Measurements from ENCODE around the gene PDE6C.

The PDE6C gene

DNA sequence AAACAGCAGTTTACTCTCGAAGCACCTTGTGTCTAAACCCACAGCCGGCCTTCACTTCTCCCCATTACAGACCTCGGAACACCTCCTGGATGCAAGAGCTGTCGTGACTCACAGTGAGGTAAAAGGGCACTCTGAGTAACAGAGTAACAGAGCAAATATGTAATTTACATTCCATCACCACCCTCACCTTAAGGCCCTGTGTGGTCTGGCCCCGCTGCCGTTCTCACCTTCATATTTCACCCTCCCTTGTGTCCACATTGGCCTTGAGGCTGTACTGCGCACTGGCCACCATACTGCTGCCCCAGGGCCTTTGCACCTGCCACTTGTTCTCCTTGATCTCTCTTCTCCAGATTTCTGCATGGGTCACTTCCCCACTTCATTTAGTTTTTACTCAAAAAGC, 33.2 kb upstream of the PDE6C start:
- TF ChIP-seq, protein P1, sequence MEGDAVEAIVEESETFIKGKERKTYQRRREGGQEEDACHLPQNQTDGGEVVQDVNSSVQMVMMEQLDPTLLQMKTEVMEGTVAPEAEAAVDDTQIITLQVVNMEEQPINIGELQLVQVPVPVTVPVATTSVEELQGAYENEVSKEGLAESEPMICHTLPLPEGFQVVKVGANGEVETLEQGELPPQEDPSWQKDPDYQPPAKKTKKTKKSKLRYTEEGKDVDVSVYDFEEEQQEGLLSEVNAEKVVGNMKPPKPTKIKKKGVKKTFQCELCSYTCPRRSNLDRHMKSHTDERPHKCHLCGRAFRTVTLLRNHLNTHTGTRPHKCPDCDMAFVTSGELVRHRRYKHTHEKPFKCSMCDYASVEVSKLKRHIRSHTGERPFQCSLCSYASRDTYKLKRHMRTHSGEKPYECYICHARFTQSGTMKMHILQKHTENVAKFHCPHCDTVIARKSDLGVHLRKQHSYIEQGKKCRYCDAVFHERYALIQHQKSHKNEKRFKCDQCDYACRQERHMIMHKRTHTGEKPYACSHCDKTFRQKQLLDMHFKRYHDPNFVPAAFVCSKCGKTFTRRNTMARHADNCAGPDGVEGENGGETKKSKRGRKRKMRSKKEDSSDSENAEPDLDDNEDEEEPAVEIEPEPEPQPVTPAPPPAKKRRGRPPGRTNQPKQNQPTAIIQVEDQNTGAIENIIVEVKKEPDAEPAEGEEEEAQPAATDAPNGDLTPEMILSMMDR (IDR thresholded peaks at IDR 0.05; ENCODE audit: unreplicated experiment in 3 of 3), result no peak
- Mint-ChIP-seq H3K27me3 (ENCODE audit: low read depth) (peaks cover 10% of the 10 kb centered on the region), H3K27ac (no peak overlapping the region)

DNA sequence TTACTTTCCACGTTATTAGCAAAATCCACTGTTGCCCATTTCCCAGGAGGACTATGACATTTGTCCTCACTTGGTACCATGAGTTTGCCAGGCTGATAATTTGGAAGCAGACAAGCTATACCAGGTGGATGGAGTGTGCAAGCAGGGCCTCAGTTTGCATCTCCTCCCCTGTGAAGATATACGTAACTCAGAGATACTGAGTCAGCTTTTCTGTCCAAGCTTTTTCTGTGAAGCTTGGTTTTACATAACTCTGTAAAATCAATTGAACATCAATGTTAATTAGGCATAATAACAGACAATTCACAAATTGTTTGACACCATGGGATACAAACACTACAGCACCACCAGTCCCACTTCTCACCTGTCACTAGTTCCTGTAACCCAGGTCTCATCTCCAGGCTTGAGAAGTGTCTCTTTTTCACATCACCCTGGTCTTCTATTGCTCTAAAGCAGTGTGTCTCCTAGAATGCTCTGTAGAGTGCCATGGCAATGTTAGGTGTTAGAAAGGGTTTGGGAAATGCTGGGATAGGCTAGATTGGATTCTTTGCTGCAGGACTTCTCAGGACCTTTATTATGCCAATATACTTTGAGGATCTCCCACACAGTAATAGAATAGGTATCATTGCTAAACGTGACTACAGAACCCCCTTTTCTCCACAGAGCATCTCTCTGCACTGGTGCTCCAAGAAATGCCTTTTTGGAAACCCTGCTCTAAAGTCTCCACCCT, 32.2 kb upstream of the PDE6C start:
- H3K36me3 Mint-ChIP-seq (ENCODE audit: low read depth), result no peaks in the 10 kb centered on the region
- TF ChIP-seq, protein P1 (IDR thresholded peaks at IDR 0.05; ENCODE audit: unreplicated experiment in 3 of 3), result no peak
- no peak overlapping the region for H3K27ac Mint-ChIP-seq
- no peaks in the 10 kb centered on the region for H3K4me1 Mint-ChIP-seq
- H3K27me3 Mint-ChIP-seq (ENCODE audit: low read depth), result peaks cover 5% of the 10 kb centered on the region
- H3K9me3 Mint-ChIP-seq, result peaks cover 7% of the 10 kb centered on the region
- no peak overlapping the region for H3K4me3 Mint-ChIP-seq

More for the DNA sequence above, 33.2 kb upstream of the PDE6C start:
- Mint-ChIP-seq H3K4me1 (no peaks in the 10 kb centered on the region), H3K36me3 (ENCODE audit: low read depth) (no peaks in the 10 kb centered on the region), H3K9me3 (peaks cover 7% of the 10 kb centered on the region), H3K4me3 (no peak overlapping the region)

DNA sequence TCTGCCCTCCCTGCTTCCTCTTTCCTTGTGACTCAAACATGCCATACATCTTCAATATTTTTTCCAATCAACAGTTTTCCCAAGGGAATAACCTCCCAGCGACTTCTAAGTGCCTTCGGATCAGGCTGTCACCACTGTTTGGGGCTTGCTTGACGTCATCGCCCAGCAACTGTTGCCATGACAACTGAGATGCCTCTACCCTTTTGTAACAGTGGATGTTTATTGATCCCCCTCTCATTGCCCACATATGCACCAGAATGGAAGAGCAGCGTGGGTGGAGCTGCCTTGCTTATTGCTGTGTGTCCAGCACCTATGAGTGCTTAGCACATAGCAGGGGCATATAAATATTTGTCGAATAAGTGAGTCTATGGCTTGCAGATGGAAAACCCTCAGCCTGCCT, 31.5 kb upstream of the PDE6C start:
- TF ChIP-seq, protein P1 (IDR thresholded peaks at IDR 0.05; ENCODE audit: unreplicated experiment in 3 of 3), result no peak
- Mint-ChIP-seq H3K27ac (no peak overlapping the region), H3K27me3 (ENCODE audit: low read depth) (peaks cover 5% of the 10 kb centered on the region), H3K36me3 (ENCODE audit: low read depth) (no peaks in the 10 kb centered on the region), H3K4me1 (no peaks in the 10 kb centered on the region), H3K4me3 (no peak overlapping the region), H3K9me3 (peaks cover 7% of the 10 kb centered on the region)

DNA sequence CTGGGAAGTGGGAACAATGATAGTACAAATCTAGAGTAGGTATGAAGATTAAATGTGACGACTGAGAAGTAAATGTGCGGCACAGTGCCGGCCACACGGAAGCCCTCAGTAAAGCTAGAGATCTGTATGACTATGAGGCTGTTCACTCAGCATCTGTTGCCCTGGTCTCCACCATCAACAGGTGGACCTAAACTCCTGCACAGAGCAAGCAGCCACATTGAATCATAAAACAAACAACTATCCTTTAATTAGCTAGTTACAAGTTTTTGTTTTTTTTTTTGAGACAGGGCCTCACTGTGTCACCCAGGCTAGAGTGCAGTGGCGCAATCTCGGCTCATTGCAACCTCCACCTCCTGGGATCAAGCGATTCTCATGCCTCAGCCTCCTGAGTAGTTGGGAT, 27.9 kb upstream of the PDE6C start:
- no peak overlapping the region for H3K27ac Mint-ChIP-seq
- H3K9me3 Mint-ChIP-seq, result peaks cover 7% of the 10 kb centered on the region
- H3K27me3 Mint-ChIP-seq (ENCODE audit: low read depth), result peaks cover 10% of the 10 kb centered on the region
- no peaks in the 10 kb centered on the region for H3K36me3 Mint-ChIP-seq (ENCODE audit: low read depth)
- TF ChIP-seq, protein P1 (IDR thresholded peaks at IDR 0.05; ENCODE audit: unreplicated experiment in 3 of 3), result no peak
- H3K4me1 Mint-ChIP-seq, result no peaks in the 10 kb centered on the region
- no peak overlapping the region for H3K4me3 Mint-ChIP-seq

DNA sequence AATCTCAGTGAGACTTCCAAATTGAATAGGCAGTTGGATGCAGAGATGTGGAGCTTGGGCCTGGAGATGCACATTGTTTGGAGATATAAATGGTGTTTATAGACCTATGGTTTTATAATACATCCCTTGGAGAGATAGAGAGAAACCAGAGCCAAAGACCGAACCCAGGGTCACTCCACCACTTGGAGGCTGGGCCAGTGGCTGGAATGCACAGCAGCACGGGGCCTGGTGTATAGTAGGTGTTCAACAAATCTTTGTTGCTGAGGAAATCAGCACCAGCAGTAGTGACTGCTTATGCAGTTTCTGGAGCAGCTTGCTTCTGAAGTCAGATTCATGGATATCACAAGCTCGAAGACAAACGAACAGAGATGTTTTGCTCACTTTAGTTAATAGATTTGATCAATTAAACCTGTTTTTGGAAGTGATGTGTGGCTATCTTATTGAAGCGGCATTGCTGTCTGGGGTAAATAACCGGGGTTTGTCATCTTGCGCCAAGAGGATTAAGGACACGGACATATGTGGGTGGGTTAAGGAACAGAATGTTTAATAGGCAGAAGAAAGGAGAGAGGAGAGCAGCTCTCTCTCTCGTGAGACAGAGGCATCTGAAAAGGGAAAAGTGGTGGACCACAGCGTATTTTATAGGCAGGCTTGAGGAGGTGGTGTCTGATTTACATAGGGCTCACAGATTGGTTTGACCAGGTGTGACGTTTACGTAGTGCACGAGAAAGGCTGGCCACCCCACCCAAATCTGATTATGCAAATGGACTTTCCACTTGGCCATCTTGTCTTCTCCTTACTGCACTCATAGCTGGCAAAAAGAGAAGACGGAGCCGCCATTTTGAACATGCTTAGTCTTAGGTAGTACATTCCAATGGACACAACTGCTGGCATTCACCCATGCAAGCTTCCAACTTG, 22.4 kb upstream of the PDE6C start:
- TF ChIP-seq, protein P1 (IDR thresholded peaks at IDR 0.05; ENCODE audit: unreplicated experiment in 3 of 3), result no peak
- Mint-ChIP-seq H3K27me3 (ENCODE audit: low read depth) (peaks cover 13% of the 10 kb centered on the region), H3K9me3 (no peaks in the 10 kb centered on the region), H3K36me3 (ENCODE audit: low read depth) (no peaks in the 10 kb centered on the region), H3K27ac (no peak overlapping the region), H3K4me1 (no peaks in the 10 kb centered on the region), H3K4me3 (no peak overlapping the region)
